DMS53 treated with DMSO at 0.1 percent for 48 hours (cell line): ENCODE results near the gene PLAC9.

Source experiments
- DNase-seq: peaks from one replicate; lab custom pipeline; 2025; ENCODE audit not compliant: unreplicated experiment; lab: John Stamatoyannopoulos, UW

PLAC9 gene

DNA sequence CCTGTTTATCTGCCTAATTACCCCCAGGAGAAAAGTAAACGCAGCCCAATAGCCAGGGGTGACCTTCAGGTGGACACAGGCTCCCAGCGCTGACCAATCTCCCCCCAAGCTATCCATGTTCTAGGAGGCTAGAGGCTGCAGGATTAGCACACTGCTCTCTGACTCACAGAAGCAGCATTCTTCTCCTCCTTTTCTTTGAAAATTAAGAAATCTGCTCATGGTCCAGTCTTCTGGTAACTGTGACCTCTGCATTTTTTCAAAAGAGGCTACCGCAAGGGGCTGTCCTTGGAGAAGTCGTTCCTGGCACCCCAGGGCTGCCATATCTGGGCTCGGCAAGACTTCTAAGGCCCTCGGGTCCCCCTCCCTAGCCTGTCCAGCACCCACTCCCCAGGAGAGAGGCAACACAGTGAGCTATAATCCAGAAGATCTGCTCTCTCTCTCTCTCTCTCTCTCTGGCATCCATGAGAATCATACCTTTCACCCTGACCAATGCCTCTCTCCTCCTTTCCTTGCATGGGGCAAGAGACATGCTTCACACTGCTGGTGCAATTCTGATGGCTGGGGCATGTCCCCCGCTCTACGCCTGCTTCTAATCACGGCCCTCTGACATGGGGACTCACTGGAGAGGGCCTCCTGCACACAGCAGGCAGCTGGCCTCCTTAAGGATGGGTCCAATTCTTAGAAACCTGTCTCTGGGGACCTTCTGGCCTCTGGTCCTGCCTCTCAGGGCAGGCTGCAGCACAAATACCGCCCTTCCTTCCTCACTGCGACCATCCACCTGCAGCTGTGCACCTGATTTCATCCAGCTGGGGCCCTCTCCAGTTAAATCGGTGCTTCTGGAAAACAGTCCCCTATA, 45.5 kb downstream of the PLAC9 start:
- DNase-seq: no peak

DNA sequence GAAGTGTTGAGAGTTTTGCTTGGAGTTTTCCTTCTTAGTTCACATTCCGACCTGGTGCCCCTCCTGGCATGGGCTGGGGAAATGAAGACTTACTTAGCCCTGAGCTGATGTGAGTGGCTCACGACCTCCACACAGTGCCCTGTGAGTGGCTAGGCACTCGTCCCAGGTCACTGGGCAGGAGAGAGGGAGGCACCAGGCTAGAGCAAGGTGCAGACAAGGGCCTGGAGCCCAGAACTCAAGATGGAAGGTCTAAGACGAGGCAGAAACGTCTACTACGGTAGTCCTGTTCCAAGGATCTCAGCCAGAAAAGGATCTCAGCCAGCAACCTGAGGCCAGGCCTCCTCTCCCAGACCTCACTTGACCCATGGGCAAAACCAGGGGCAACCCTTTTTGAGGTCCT, 50.5 kb downstream of the PLAC9 start:
- DNase-seq: no peak

- no peak for DNase-seq
These were observed 50.9 kb downstream of the PLAC9 start for GRCh38 chr10:80183436-80183835.

DNA sequence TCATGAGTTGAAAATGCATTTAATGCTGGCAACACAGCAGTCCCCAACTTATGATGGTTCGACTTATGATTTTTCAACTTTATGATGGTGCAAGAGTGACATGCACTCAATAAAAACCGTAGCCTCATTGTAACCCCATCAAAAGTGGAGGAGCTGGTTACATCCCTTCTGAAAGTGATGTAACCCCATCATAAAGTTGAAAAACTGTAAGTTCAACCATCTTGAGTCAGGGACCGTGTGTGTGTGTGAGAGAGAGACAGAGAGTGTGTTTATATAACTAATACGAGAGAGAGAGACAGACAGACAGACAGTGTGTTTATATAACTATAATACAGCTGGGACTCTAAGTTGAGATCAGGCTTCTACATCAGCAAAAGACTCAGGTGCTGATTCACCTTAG, 51.8 kb downstream of the PLAC9 start:
- no peak for DNase-seq

GRCh38 chr10:80185578-80186299, 53.2 kb downstream of the PLAC9 start:
- DNase-seq: no peak

DNA sequence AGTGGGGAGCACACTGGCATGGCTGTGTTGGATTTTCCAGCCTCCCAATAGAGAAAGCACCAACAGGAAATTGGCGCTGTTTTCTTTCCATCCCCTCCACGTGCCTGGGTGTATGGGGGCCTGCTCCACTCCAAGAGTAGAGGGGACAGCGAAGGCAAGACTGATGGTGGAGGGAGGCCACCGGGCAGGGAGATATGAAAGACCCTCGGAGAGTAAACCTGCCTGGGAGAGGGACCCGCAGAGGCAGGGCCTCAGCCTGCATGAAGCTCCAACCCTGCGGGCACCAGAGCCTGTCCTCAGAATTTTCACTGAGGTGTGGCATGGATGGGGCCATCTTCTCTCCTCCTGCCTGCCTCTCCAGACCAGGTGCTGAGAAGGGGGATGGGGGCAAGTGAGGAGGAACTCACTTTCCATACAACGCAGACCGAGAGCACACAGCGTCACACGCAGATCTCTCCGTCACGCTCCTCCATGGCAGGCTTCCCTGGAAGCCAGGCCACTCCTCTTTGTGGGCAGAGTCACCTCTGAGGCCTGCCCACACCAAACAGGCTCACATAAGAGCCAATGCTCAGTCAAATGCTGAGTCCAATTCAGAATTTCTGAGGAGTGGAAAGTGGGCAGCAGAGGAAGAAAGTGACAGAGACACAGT, 54.0 kb downstream of the PLAC9 start:
- DNase-seq: no peak

GRCh38 chr10:80187060-80187459, 54.5 kb downstream of the PLAC9 start:
- no peak for DNase-seq

DNA sequence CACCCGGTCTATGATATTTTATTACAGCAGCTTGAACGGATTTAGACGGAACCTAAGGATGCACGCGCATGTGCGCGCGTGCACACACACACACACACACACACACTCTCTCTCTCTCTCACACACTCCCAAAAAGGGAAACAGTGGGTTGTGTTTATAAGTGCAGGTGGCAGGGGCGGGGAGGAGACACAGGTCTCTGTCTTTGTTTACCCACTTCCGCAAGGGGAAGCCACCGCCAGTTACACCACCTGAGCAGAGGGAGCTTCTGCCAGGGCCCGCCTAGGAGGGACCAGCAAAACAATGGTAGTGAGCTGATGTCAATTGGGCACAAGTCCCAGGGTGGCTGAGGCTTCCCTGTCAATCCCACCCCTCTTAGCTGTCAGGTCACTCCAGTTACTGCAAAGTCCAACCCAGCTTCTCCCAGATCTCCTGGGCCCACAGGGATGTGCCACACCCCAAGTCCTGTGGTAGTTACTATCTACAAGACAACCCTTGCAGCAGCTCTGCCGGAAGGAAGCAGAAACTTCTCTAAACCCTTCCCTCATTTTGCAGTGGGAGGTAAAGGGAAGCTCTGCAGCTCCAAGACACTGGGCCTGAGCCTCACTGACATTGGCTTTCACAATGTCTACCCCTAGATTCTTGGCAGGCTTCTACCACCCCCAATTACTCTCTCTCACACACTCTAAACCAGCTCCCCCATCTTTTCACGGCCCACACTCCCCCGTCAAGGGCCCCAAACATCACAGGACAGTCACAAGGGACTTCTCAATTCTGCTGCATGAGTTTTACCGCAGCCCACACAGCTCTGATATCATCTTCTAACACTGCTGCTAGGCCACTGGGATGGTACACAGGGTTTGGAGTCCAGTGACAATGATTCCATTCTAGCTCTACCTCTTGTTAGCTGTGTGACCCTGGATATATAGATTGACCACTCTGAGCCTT, 55.2 kb downstream of the PLAC9 start:
- DNase-seq: peak; percentile 69

DNA sequence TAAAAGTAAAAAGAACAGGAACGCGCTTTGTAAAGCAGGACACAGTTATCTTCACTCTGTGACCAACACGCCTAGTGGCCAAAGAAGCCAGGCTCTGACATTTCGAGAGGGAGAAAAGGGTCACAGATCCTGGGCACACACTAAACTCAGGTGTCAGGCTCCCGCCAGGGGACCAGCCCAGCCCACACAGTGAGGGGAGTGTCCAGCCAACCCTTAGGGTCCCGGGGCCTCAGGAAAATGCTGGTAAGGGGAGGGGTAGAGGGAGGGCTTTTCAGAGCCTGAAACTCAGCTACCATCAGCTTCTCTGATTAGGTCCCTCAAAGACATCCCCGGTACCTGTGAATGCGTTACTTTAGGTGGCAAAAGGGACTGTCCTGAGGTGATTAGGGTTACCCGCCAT, 56.2 kb downstream of the PLAC9 start:
- DNase-seq: no peak

- peak; percentile 96 for DNase-seq
These were observed 59.2 kb downstream of the PLAC9 start for GRCh38 chr10:80191589-80192270.

GRCh38 chr10:80192553-80192952, 60.0 kb downstream of the PLAC9 start:
- DNase-seq: no peak

DNA sequence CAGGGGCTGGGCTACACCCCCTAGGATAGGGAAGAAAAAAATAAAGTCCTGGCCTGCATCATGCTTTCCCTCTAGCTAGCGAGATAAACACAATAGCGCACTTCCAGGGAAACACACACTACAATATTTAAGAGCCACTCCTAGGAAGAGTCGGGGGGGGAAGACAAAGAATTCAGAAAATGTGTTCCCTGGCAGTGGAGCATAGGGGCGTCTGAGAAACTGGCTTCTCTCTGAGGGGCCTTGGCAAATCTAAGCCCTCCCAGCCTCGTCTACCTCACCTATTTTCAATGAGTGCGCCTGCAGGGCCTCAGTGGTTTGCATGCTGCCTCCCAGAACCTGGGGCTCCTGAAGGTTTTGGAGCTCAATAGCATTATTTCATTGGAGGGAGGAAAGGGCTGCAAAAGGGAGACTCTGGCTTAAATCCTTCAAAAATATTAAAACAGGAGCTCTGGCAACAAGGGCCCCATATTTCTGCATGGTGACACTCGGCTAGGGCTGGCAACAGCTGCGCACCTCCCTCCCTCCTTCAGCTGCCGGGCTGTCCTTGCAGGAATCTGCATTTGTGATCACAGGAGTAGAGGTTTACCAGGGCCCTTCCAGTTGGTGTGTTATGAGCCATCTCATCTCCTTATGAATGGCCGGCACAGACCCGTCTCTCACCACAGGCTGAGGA, 62.0 kb downstream of the PLAC9 start:
- no peak for DNase-seq
